NK-92 (cell line): ENCODE results near the gene BUD31.
A peak's percentile ranks its signal among the peaks of the same experiment; 100 is the strongest.
"Not testable (repeated sequence)": the region's sequence is repeated elsewhere in the genome, so short reads cannot be mapped to it uniquely, and the experiment has no call there.

Experiments
- DNase-seq: peaks from one replicate; lab custom pipeline; 2025; ENCODE audit not compliant: unreplicated experiment; lab: John Stamatoyannopoulos, UW

The BUD31 gene

GRCh38 chr7:99408379-99409191 lies at the start of gene BUD31, which contains the start of gene PDAP1:
Gene BUD31 (plus strand): TSS chr7:99408969. CDS start chr7:99411093, 2,124 bp downstream.
Gene PDAP1 (minus strand): TSS chr7:99408597. CDS start chr7:99408548, 49 bp downstream.
- peak; percentile 77 for DNase-seq

- DNase-seq = no peak
Observed at GRCh38 chr7:99359465-99360154, 49.2 kb upstream of the BUD31 start.

- no peak for DNase-seq
Observed at GRCh38 chr7:99362801-99363200, 46.0 kb upstream of the BUD31 start.

GRCh38 chr7:99363286-99363685 lies 45.5 kb upstream of the BUD31 start:
- DNase-seq = no peak

GRCh38 chr7:99365318-99366141 lies 43.2 kb upstream of the BUD31 start:
- DNase-seq = no peak

GRCh38 chr7:99366646-99367045 lies 42.1 kb upstream of the BUD31 start:
- no peak for DNase-seq

- DNase-seq = no peak
Observed at GRCh38 chr7:99368750-99369389, 39.9 kb upstream of the BUD31 start.

GRCh38 chr7:99369767-99370391 lies 38.9 kb upstream of the BUD31 start:
- no peak for DNase-seq

GRCh38 chr7:99371376-99371920 lies 37.3 kb upstream of the BUD31 start:
- no peak for DNase-seq

- DNase-seq = no peak
Observed at GRCh38 chr7:99372275-99373090, 36.3 kb upstream of the BUD31 start.

GRCh38 chr7:99373091-99374066 lies 35.4 kb upstream of the BUD31 start:
- no peak for DNase-seq

GRCh38 chr7:99374111-99375064 lies 34.4 kb upstream of the BUD31 start, which contains the start of gene ARPC1B:
Gene ARPC1B (plus strand): TSS chr7:99374730. CDS start chr7:99385715, 10,985 bp downstream.
- no peak for DNase-seq

GRCh38 chr7:99375070-99375807 lies 33.5 kb upstream of the BUD31 start:
- no peak for DNase-seq

GRCh38 chr7:99379043-99379577 lies 29.7 kb upstream of the BUD31 start:
- DNase-seq = no peak

GRCh38 chr7:99379693-99380031 lies 29.1 kb upstream of the BUD31 start:
- DNase-seq = not testable (repeated sequence)
